Suprapubic skin (tissue), 4 donors: ENCODE results near the gene UBE2Z.

Source experiments
- CTCF ChIP-seq, 2 donors: fragments of 200-600 bp in 1 of 2; fragments of 450-650 bp in 1 of 2; sonication (generic) in 1 of 2; IDR thresholded peaks; one replicate each; pipeline ENCODE4 v1.5.1; 2016 to 2019; ENCODE audit warnings: antibody characterized with exemption in 2 of 2, mild to moderate bottlenecking in 1 of 2, moderate library complexity in 1 of 2
- EP300 ChIP-seq: sonication (generic); formaldehyde crosslinking; IDR thresholded peaks from one replicate; pipeline ENCODE4 v1.6.1; 2017; ENCODE audit warnings: antibody characterized with exemption
- POLR2A ChIP-seq, 2 donors: fragments of 450-650 bp; IDR thresholded peaks; one replicate each; pipeline ENCODE4 v1.6.1; 2017; ENCODE audit warnings: antibody characterized with exemption in 2 of 2, mild to moderate bottlenecking in 2 of 2, moderate library complexity in 2 of 2
- POLR2AphosphoS5 ChIP-seq, 3 donors: sonication (generic); formaldehyde crosslinking; IDR thresholded peaks; one replicate each; pipeline ENCODE4 v1.6.1; 2017; ENCODE audit warnings: antibody characterized with exemption in 3 of 3

GRCh38 chr17:48883171-48883570 is 25.0 kb upstream of the UBE2Z start:
- no peak for TF ChIP-seq CTCF (IDR thresholded peaks at IDR 0.05)
- no peak for TF ChIP-seq POLR2AphosphoS5 (IDR thresholded peaks at IDR 0.05)
- no peak for TF ChIP-seq POLR2A (IDR thresholded peaks at IDR 0.05)
- no peak for TF ChIP-seq EP300
